ENCODE measurements around the gene DAGLB. TPM values are rescaled to one million over a fixed set of nuclear protein-coding genes. Genes with fewer than 3 reads are reported as not detected.
A peak's percentile ranks its signal among the peaks of the same experiment; 100 is the strongest.
"Not testable (repeated sequence)": the region's sequence is repeated elsewhere in the genome, so short reads cannot be mapped to it uniquely, and the experiment has no call there.

DAGLB gene
- total and polyA plus RNA-seq, 2 of the 4 experiments (the other 2 are of a cell fraction) = 23.4 to 33.5 TPM

DNA sequence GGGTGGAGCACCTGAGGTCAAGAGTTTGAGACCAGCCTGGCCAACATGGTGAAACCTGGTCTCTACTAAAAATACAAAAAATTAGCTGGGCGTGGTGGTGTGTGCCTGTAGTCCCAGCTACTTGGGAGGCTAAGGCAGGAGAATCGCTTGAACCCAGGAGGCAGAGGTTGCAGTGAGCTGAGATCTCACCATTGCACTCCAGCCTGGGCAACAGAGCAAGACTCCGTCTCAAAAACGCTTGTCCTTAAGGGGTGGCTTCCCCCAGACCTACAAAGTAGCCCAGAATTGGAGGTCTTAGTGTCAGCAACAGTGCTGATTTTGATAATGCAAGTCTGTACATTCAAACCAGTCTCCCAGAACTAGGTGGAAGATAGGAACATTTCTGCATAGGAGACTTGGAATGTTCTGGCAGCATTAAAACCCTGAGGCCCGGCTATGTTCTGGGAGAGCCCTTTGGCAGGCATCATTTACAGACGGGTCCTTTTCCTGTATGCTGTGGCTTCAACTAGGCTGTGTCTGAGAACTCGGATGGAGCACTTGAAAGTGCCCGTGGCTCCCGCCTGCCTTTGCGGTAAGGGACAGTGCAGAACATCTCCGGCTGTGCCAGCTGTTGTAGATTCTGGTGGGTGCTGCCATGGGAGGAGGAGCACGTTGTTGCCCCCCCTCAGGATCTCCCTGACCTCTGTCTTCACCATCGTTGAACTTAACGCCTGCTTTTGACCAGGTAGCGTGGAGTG, 49.8 kb downstream of the DAGLB start:
- peaks cover 17 to 76% of the 10 kb centered on the region in 2 experiments for H3K79me1 ChIP-seq (ENCODE audit: low read depth in 1 of 2, low read length in 2 of 2)
- ATAC-seq (ENCODE audit: low read depth); H3K4me2 ChIP-seq (ENCODE audit: low read depth, low read length); H2BK15ac ChIP-seq (ENCODE audit: low read depth, low read length); H4K8ac ChIP-seq (ENCODE audit: low read depth in 2 of 2, low read length in 2 of 2); H3K56ac ChIP-seq (ENCODE audit: extremely low read depth, insufficient read depth, low read length); H2BK20ac ChIP-seq (ENCODE audit: low read depth, low read length); in situ Hi-C loops (cut with MboI; ENCODE audit: low sequenced_read_pairs); H2AK5ac ChIP-seq (ENCODE audit: low read depth, low read length); H3K4ac ChIP-seq (ENCODE audit: low read depth, low read length); H2BK5ac ChIP-seq (ENCODE audit: low read depth, low read length, poor library complexity, severe bottlenecking); H2BK120ac ChIP-seq (ENCODE audit: low read depth, low read length); dilution Hi-C loops (cut with HindIII; ENCODE audit: low sequenced_read_pairs, unreplicated experiment); H3K27me3 ChIP-seq (ENCODE audit: control insufficient read depth, insufficient read depth, low read length); H3K4me3 ChIP-seq (ENCODE audit: insufficient read depth, low read depth, low read length); BruUV-seq (replicated peaks); POLR2A ChIA-PET (ENCODE audit: unreplicated experiment); H3K9me3 ChIP-seq (ENCODE audit: control insufficient read depth, insufficient read depth, low read length); H3K18ac ChIP-seq (ENCODE audit: low read depth, low read length); H4K5ac ChIP-seq (ENCODE audit: low read depth, low read length); H3K23ac ChIP-seq (ENCODE audit: low read depth, low read length); H3K27ac ChIP-seq (ENCODE audit: insufficient read depth, low read length); intact Hi-C loops (cut with micrococcal nuclease); H3K14ac ChIP-seq (replicated peaks; ENCODE audit: low read depth, low read length); DNase-seq; H3K9ac ChIP-seq (ENCODE audit: low read depth, low read length); H4K91ac ChIP-seq (ENCODE audit: insufficient read depth, low read depth, low read length): not testable (repeated sequence)
- H3K4me1 ChIP-seq (ENCODE audit: control insufficient read depth, insufficient read depth, low read length) = peaks cover 13% of the 10 kb centered on the region
- H3K9me1 ChIP-seq (ENCODE audit: insufficient read depth, low read length) = peaks cover 41% of the 10 kb centered on the region
- H3K36me3 ChIP-seq (ENCODE audit: control insufficient read depth, insufficient read depth, low read length) = peaks cover 46% of the 10 kb centered on the region
- WGBS, 2 experiments (ENCODE audit: extremely low coverage in 2 of 2, insufficient read length in 1 of 2) = 89% methylated on average over 5 of the region's 15 CpGs; no CpG with 5 or more reads in 1 of the 2 experiments
- CTCF ChIA-PET = interaction anchor here (0.6 kb wide), 1 partner anchor 322 kb away, joined by 3 read pairs; no protein-coding TSS in a partner anchor
- H2AK9ac ChIP-seq (replicated peaks; ENCODE audit: low read depth, low read length, poor library complexity) = peak overlapping the region; percentile 19
- peak overlapping the region; percentile 33 for H2AFZ ChIP-seq (replicated peaks; ENCODE audit: low read length, poor library complexity)
- peaks cover 95% of the 10 kb centered on the region for H4K20me1 ChIP-seq (ENCODE audit: insufficient read depth, low read length)

Data from IMR-90 (cell line).